Retinal pigment epithelial cell (primary cell): ENCODE measurements around the gene TOM1L2.
A peak's percentile ranks its signal among the peaks of the same experiment; 100 is the strongest.

Experiments
- DNase-seq: peaks from one replicate; pipeline ENCODE4 v3.0.0-alpha.2; 2010; ENCODE audit warnings: low read depth
- H3K4me3 ChIP-seq: 2 replicates; pipeline ENCODE4 v1.5.1; 2011; ENCODE audit warnings: mild to moderate bottlenecking, low read length, control low read depth, moderate library complexity
- CTCF ChIP-seq: conservative IDR thresholded peaks from 2 replicates; pipeline ENCODE4 v1.5.1; 2011; ENCODE audit warnings: low read depth, low read length, control low read depth, inconsistent platforms

The TOM1L2 gene

DNA sequence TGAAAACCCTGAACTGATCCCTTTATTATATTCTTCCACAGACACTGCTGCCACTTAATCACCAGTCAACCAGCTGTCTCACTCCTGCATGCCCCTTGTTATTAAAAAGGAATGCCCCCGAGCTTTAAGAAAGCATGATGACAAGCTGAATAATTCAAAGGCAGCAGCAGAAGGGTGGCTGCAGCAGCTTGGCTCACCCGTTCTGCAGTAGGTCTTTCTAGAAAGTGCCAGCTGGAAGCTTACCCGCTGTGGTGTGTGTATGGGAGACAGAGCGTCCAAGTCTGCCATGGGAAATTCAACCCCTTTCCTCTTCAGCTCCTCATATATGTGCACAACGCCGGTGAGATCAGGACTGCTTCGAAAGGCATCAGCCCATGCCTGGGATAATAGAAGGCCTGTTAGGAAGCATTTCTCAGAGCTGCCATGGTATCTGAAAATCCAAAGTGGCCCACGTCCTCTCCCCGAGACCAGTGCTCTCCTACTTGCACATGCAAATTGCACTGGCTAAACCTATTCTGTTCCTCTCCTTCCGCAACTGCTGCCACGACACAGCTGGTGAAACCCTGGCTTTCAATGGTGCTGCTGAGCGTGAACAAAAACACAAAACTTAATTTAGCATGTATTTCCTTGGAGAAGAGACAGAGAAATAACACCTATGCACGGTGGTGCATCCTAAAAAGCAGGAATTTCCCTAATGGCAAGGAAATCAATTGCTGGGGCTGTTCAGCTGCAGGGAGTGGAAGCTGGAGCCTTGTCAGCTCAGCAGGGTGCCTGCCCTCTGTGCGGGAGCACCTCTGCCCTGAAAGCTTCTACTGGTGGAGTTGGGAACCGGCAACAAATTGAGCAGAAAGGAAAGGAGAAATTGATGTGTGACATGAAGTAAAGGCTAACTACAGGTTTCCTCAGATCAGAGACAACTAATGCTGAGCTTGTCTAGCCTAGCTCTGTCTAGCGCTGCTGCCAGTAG is 87.5 kb downstream of the TOM1L2 start:
- TF ChIP-seq CTCF = no peak
- no peak for DNase-seq
- no peak overlapping the region for H3K4me3 ChIP-seq

GRCh38 chr17:17883801-17884200 is 88.4 kb downstream of the TOM1L2 start:
- no peak for TF ChIP-seq CTCF
- H3K4me3 ChIP-seq = no peak overlapping the region
- DNase-seq = no peak

DNA sequence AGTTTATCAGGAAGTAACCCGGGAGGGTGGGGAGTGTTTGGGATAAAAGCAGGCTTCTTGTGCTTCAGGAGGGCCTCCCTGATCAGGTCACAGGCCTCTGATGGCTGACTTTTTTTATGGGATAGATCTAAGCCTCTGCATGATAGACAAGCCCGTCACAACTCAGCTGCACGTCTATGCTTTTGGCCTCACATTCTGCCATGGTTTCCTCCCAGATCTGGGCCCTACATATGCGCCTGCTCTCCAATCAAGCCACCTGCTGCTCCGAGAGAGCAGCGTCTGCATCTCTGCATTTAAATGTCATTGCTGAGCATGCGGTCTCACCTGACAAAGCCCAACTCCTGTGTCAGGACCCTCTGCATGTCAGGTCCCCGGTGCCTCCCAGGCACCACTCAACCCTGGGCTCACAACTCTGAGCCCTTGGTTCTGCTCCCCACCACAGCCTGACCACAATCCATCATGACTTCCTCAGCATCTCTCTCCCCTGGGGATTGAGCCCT is 90.1 kb downstream of the TOM1L2 start:
- H3K4me3 ChIP-seq = no peak overlapping the region
- DNase-seq = no peak
- TF ChIP-seq CTCF = no peak

DNA sequence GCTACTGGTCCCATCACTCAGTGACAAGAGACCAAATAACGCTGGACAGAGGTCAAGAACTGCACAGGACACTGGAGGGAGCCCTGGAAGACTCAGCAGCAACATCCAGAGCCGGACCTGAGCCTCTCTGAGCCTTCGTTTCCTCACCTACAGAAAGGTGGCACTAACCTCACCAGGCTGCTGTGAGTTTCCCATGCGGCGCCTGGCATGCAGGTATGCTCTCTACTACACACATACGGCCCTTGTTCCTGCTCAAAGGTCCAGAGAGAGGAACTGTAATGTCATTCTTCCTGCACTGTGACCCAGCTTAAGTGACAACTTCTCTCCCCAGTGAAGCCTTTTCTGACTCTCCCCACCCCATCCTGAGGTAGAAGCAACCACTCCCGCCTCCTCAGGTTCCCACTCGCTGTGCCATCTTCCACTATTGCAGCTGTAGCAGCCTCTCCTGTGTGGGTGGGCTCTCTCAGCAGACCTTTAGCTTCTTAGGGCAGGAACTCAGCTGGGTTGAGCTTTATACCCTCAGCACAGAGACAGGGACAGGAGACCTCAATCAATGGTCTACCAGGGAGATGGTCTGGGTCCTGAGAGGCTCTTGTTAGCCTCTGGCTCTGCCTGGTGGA is 91.5 kb downstream of the TOM1L2 start:
- no peak overlapping the region for H3K4me3 ChIP-seq
- no peak for TF ChIP-seq CTCF
- DNase-seq = no peak

DNA sequence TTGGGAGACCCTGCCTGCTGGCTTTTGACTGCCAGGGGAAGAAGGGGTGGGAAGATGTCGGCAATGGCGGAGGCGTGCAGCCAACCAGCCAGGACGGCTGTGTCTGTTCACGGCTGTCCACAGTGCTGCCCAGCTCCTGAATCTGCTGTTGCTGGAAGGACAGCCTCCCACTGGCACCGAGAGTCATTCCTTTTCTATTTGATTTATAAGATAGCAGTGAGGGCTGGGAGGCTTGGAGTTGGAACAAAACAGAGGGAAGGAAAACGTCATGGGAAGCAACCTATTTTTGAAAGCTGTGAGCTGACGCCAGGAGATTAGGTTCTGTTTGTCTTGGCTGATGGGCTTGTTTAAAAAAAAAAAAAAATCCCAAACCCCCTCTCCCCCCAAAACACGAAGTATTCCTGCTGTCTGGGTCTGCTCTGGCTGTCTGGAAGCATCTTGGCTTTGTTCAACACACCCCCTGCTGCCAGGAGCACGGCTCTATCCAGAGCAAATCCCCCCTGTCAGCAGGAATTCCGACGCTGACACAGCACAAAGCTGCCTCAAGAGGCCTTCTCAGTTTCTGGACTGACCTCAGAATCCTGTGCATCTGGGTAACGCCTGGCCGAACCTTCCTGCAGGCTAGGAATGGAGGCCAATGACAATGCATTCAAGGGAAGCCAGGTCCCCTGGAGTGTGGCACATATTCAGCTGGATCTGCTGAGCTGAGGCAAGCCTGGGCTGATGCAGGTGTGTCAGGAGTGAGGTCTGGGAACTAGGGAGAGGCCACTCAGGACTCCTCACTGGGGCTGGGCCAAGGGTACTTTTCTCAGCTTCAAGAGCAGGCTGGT is 94.5 kb downstream of the TOM1L2 start:
- H3K4me3 ChIP-seq = no peak overlapping the region
- peak; percentile 80 for DNase-seq

More for the DNA sequence above, 94.5 kb downstream of the TOM1L2 start:
- TF ChIP-seq CTCF = peak; percentile 26
